Iris pigment epithelial cell (primary cell): ENCODE measurements around the gene TNFRSF6B.
"Not testable (repeated sequence)": the region's sequence is repeated elsewhere in the genome, so short reads cannot be mapped to it uniquely, and the experiment has no call there.

Experiments
- DNase-seq: peaks from one replicate; pipeline ENCODE4 v3.0.0-alpha.2; 2011; ENCODE audit warnings: low read depth

TNFRSF6B gene, protein sequence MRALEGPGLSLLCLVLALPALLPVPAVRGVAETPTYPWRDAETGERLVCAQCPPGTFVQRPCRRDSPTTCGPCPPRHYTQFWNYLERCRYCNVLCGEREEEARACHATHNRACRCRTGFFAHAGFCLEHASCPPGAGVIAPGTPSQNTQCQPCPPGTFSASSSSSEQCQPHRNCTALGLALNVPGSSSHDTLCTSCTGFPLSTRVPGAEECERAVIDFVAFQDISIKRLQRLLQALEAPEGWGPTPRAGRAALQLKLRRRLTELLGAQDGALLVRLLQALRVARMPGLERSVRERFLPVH

DNA sequence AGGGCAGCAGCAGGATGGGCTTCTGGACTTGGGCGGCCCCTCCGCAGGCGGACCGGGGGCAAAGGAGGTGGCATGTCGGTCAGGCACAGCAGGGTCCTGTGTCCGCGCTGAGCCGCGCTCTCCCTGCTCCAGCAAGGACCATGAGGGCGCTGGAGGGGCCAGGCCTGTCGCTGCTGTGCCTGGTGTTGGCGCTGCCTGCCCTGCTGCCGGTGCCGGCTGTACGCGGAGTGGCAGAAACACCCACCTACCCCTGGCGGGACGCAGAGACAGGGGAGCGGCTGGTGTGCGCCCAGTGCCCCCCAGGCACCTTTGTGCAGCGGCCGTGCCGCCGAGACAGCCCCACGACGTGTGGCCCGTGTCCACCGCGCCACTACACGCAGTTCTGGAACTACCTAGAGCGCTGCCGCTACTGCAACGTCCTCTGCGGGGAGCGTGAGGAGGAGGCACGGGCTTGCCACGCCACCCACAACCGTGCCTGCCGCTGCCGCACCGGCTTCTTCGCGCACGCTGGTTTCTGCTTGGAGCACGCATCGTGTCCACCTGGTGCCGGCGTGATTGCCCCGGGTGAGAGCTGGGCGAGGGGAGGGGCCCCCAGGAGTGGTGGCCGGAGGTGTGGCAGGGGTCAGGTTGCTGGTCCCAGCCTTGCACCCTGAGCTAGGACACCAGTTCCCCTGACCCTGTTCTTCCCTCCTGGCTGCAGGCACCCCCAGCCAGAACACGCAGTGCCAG, at the start of gene TNFRSF6B:
TNFRSF6B (plus strand) TSS at position 25 of the 729 bp plus-strand sequence; CDS start at position 141, 116 bp downstream.
- no peak for DNase-seq

DNA sequence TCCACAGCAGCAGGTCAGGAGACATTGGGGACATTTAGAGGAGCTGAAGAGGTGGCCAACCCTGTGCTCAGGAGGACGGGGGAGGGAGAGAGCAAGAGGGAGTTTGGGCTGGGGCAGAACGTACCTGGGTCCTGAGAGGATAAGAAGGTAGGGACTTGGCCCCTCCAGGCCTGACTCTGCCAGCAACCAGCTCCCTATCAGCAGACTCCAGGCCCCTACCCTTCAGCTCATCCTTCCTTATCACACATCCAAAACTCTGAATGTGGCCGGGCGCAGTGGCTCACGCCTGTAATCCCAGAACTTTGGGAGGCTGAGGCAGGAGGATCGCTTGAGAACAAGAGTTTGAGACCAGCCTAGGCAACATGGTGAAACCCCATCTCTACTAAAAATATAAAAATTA, 48.3 kb upstream of the TNFRSF6B start:
- no peak for DNase-seq

DNA sequence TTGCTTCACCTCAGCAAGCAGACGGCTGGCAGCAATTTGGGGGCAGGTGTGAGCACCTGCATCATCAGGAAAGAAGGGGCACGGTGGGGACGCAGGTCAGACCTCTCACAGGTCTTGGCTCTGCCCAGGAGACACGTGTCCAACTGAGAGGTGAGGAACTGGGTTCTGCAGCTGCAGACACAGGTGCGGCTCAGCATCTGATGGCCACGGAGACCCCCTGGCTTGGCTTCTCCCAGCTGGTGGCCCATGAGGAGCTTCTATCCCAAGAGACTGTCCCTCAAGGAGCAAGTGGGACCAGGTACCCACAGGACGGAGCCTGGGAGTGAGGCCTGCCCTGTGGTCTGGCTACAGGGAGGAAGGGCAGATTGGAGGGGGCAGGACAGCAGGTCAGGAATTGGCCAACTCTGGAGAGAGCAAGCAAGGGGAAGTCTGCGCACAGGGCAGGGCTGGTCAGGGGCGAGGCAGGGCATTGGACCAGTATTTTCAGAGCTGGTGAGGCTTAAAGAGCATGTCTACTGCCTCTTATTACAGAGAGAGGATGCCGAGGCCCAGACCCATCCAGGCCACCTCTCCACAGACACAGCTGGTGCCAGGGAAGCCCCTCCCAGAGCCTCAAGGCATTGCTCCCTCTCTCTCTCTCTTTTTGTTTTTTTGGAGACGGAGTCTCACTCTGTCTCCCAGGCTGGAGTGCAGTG, 47.4 kb upstream of the TNFRSF6B start:
- DNase-seq: no peak

DNA sequence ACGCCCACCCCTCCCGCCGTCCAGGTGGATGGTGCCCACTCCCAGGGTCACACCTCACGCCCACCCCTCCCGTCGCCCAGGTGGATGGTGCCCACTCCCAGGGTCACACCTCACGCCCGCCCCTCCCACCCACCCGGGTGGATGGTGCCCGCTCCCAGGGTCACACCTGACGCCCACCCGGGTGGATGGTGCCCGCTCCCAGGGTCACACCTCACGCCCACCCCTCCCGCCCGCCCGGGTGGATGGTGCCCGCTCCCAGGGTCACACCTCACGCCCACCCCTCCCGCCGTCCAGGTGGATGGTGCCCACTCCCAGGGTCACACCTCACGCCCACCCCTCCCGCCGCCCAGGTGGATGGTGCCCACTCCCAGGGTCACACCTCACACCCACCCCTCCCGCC, 46.0 kb upstream of the TNFRSF6B start:
- not testable (repeated sequence) for DNase-seq

DNA sequence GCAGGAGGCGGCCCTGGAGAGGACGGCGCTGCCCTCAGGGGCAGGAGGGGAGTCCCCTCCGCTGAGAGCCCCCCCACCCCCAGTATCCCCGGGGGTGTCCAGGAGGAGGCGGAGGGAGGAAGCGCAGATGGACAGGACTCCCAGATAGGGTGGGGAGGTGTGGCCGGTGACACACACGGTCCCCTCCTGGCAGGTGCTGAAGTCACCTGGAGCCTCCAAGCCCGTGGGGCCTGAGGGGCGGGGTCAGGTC, 44.6 kb upstream of the TNFRSF6B start:
- DNase-seq: no peak

DNA sequence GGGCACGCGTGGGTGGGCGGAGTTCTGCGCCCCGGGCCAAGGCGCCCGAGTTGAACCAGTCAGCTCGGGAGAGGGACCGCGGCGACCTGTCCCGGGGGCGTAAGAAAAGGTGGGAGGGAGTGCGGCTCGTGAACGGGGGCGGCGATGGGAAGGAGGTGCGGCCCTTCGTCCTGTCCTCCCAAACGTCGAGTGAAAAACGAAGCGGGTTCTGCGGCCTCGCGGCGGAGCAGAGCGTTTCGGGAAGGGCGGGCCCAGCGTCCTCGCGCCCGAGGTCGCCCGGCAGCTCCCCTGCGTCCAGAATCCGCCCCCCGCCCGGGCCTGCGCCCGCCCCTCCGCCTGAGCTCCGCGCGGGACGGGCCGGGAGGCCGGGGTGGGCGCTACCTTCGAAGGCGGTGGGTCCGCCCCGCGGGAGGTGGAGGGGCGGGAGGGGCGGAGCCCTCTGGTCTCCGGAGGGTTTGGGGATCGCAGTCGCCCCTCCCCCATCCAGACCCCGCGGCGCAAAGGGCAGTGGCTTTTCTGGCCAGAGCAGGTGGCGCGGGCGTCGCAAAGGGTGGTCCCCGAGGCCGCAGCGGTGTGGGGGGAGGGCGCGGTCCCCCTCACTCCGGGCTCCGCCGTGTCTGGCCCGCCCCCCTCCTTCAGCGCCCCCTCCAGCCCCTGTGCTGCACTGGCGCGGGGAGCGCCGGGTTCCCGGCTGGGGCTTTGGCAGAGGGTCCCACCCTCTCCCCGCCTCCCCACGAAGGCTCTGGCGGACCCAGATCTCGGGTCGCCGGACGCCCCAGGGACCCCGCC, 44.1 kb upstream of the TNFRSF6B start:
- no peak for DNase-seq

DNA sequence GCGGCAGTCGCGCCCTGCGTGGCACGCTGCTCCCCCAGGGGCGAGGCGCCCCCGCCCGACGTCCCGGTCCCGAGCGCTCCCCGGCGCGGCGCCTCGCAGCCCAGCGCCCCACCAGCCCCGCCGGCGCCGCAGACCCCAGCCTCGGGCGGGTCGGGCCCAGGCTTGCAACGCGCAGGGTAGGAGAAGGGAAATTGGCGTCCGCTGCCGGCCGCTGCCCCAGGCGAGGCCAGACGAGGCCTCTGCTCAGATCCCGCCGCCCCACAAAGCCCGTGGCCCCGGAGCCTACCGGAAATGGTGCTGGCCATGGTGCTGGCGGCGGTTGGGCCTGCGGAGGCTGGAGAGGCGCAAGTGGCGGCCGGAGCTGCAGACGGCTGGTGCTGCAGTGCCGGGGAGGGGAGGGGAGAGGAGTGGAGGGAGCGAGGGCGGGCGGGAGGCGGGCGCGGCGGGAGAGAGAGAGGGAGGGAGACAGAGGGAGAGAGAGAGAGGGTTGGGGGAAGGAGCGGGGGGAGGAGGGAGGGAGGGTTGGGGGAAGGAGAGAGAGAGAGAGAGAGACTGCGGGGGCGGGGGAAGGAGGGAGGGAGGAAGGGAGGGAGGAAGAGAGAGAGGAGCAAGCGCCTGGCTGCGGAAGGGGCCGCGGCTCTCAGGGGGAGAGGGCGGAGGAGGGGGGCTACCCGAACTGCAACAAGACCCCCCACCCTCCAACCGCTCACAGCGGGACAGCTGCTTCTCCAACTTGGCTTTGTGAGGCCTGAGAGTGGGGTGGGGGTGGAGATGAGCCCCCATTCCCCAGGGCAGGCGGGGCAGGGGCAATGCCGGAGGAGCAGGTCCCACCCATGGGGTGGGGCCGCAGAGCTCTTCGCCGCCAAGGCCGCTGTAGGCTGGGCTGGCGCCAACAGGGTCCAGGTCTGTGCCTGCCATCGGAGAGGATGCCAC, 43.1 kb upstream of the TNFRSF6B start, which contains the start of gene STMN3:
STMN3 (minus strand) TSS at position 384 of the 933 bp plus-strand sequence; CDS start at position 305, 79 bp downstream.
- peak; percentile 92 for DNase-seq

DNA sequence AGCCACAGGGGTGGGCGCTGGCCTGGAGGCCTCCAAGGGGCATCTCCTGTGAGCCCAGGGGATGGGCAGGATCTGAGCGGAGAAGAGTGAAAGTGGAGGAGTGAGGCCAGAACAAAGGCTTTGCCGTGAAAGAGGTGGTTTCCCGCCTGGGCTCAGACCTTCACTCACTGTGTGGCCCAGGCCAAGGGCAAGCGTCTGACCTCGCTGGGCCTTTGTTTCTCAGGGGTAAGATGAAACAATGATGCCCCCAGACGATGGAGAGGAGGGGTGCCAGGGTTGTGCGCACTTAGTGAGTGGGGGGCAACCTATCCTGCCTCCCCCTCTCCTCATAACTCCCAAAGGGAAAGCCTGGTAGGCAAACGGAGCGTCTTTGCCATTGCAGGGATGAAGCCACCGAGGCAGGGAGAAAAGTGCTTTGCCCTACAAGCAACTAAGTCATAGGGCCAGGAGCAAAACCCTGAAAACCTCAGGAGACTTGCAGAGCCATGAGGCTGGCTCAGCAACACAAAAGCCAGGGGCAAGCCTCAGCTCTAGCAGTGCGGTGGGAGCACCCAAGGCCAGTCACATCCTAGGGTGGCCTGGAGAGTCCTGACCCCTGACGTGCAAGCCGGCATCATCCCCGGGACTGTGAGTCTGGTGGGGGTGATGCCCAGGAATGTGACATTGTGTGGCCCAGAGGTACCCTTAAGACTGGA, 42.3 kb upstream of the TNFRSF6B start:
- DNase-seq: no peak

DNA sequence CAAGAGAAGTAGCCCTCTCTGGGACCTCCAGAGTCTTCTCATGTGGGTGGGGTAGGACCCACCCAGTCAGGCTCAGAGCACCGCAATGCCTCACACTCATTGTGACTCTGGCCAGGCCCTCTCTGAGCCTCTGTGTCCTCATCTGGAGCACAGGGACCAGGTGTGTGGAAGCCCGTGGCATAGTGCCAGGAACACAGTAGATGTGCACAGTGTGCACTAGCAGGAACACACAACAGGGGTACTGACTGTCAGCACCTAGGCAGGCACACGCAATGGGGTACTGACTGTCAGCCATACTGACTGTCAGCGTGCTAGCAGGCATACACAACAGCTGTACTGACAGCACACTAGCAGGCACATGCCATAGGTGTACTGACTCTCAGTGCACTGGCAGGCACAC, 41.2 kb upstream of the TNFRSF6B start:
- DNase-seq: no peak

DNA sequence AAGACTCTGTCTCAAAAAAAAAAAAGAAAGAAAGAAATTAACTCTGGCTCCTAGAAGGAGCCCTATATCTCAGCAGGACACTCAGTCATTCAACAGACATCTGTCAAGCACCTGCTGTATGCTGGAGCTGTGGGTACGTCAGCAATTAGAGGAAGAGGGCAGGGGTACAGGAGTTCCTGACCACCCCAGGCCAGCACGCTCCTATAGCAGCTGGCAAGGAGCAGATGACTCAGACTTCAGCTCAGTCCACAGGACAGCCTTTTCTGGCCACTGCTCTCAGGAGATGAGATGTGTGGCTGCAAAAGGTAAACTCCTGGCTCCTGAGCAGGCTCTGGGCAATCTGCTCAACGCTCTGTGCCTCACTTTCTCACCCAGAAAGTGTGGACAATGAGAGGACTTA, 40.0 kb upstream of the TNFRSF6B start:
- peak; percentile 14 for DNase-seq

DNA sequence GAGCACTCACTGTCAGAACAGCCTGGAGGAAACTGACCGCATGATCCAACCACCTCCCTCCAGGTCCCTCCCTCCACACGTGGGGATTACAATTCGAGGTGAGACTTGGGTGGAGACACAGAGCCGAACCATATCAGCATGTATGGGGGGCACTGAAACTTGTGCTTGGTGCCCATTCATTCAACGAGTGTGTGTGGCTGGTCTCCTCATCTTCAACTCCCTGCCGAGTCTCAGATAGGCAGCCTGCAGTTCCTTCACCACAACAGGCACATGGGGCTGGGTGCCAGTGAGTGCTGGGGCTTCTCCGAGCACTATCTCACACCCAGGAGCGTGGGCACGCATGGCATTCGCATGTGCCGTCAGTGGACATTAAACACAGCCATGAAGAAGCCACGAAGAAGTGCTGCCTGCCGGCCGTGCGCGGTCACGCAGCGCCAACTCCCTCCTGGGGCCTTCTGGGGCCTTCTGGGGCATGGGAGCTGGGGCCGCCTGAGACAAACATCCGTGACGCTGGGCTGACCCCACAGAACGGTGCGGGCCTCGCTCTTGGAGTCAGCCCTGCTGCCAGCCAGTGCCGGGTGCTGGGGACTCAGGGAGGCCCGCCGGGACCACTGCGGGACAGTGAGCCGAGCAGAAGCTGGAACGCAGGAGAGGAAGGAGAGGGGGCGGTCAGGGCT, 39.1 kb upstream of the TNFRSF6B start:
- DNase-seq: no peak

DNA sequence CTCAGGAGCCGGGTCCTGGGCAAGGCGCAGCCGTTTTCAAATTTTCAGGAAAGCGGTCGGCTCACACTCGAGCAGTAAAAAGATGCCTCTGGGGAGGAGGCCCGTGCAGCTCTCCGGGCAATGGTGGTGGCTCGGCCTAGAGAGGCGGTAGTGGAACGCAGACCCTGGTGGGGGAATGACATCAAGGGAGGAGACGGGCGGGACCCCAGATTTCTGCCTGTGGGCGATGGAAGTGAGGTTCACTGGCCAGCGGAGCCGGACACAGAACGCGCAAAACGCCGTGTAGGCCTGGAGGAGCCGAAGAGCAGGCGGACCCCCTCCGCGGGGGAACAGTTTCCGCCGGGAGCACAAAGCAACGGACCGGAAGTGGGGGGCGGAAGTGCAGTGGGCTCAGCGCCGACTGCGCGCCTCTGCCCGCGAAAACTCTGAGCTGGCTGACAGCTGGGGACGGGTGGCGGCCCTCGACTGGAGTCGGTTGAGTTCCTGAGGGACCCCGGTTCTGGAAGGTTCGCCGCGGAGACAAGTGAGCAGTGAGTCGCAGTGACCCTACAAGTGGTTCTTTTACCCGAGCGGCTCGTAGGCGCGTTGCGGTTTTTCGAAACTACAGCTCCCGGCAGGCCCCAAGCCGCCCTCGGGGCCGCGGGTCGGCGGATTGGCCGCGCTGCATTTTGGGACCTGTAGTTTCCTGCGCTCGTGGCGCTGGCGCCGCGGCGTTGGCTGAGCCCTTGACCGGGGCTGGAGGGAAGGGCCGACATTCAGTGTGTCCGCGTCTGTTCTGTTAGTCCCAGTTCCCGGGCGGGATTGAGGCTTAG, 38.3 kb upstream of the TNFRSF6B start, which contains the start of gene RTEL1:
RTEL1 (plus strand) TSS at position 376 of the 812 bp plus-strand sequence. CDS start 1,091 bp downstream, outside the sequence.
- DNase-seq: peak; percentile 96

DNA sequence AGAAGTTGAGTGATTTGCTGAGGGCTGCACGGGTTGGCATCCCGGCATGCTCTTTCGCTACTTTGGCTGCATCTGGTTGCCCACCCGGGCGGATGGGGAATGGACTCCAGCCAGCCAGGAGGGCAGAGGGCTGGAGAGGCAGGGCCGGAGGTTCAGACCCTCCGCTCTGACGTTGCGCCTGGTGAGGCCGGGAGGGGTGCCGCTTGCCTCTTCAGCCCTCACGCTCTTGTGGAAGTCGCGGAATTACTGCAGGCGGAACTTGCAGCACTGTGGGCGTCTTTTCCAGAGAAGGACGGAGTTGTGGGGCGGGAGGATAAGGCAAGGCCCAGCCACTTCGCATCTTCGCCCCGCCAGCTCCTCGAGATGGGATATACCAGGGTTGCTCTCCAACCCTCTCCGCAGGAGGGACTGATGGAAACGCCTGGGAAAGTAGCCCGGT, 37.7 kb upstream of the TNFRSF6B start:
- DNase-seq: peak; percentile 62

DNA sequence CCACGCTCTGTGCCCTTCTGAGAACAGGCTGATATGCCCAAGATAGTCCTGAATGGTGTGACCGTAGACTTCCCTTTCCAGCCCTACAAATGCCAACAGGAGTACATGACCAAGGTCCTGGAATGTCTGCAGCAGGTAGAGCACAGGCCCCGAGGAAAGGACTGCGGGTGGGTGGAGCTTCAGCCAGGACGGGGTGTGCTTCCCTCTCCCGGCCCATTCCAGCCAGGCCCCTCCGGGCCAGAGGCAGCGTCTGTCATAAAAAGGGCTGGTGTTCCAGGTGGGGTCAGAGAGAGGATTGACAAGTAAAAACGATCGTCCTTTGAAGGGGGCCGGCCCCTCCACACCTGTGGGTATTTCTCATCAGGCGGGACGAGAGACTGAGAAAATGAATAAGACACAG, 37.1 kb upstream of the TNFRSF6B start:
- no peak for DNase-seq

DNA sequence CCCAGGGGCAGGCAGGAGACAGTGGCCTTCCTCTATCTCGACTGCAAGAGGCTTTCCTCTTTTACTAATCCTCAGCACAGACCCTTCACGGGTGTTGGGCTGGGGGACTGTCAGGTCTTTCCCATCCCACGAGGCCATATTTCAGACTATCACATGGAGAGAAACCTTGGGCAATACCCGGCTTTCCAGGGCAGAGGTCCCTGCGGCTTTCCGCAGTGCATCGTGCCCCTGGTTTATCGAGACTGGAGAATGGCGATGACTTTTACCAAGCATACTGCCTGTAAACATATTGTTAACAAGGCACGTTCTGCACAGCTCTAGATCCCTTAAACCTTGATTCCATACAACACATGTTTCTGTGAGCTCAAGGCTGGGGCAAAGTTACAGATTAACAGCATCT, 36.3 kb upstream of the TNFRSF6B start:
- not testable (repeated sequence) for DNase-seq

DNA sequence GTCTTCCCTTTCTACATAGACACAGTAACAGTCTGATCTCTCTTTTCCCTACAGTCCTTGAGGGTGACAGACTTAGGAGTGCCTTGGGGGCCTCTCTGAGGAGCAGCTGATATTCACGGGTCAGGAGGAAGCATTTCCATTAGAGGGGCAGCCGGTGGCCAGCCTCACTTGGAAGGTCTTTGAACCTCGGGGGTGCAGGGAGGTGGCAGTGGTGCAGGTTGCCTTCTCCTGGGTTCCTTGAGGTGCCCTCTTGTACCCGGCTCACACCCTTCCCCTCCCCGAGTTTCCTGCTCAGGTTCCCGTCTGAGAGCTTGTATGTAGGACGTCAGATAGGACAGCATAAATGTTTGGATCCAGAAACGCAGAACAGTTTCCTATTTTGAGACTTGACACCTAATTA, 35.8 kb upstream of the TNFRSF6B start:
- no peak for DNase-seq

DNA sequence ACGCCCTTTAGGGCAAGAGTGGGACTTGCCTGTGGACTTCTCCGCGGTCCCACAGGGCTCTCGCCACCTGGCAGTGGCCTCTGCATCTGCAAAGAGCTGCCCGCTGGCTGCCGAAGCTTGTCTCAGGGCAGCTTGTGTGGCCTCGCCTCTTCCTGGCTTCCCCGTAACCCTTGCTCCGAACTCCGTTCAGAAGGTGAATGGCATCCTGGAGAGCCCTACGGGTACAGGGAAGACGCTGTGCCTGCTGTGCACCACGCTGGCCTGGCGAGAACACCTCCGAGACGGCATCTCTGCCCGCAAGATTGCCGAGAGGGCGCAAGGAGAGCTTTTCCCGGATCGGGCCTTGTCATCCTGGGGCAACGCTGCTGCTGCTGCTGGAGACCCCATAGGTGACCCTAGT, 35.3 kb upstream of the TNFRSF6B start:
- DNase-seq: no peak

DNA sequence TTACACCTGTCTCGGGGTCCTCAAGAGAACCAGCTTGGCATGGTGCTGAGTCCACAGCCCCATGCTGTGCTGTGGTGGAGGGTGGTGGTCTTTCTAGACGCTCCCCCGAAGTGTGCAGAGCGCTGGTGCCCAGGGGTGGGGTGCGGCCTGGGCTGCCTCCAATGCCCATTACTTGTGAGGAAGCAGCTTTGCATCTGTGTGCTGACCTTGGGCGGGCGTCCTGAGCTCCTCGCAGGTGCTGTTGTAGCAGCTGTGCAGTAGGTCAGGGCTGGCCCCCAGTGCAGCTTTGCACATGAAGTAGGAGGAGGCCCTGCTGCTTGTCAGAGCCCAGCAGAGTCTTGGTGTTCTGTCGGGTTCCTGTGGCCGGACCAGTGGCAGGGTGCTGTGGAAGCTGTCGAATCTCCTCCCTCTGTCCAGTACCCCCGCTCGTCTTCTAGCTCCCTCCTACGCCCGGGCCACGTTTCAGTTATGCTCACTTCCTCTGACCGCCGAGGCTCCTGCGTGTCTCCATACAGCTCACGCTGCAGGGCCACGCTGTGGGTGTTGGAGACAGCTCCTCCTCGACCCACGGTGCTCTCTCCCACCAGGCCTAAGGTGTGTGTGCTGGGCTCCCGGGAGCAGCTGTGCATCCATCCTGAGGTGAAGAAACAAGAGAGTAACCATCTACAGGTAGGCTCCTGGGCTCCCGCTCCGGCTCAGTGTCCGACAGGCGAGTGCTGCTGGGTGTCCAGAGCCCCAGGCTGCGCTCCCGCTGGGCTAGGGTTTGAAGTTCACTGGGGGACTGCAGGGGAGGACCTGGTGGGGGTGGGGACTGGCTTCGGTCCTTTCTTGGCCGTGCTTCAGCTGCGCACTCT, 34.3 kb upstream of the TNFRSF6B start:
- DNase-seq: no peak
